Vagina (tissue), 2 donors: ENCODE measurements around the gene MID1. TPM values are rescaled to one million over a fixed set of nuclear protein-coding genes. Genes with fewer than 3 reads are reported as not detected.

Source experiments
- DNase-seq, 2 donors: peaks; one replicate each; pipeline ENCODE4 v3.0.0-alpha.2; 2017; ENCODE audit errors: extremely low spot score in 2 of 2
- H3K27ac ChIP-seq: fragments of 200-600 bp; sonication (generic); one replicate; pipeline ENCODE4 v1.5.1; 2019
- H3K27me3 ChIP-seq: fragments of 200-600 bp; sonication (generic); one replicate; pipeline ENCODE4 v1.5.1; 2019
- H3K36me3 ChIP-seq, 2 donors: fragments of 200-600 bp; sonication (generic); one replicate each; pipeline ENCODE4 v1.5.1; 2017 to 2019
- H3K4me1 ChIP-seq: fragments of 200-600 bp; sonication (generic); one replicate; pipeline ENCODE4 v1.5.1; 2019
- H3K4me3 ChIP-seq, 2 donors: fragments of 200-600 bp; sonication (generic); 1 replicate in 1 of 2; 2 replicates in 1 of 2; pipeline ENCODE4 v1.5.1; 2016 to 2019
- H3K9me3 ChIP-seq: fragments of 200-600 bp; sonication (generic); one replicate; pipeline ENCODE4 v1.5.1; 2019
- CTCF ChIP-seq, 3 experiments: fragments of 450-650 bp in 2 of 3; fragments of 200-600 bp in 1 of 3; sonication (generic) in 1 of 3; IDR thresholded peaks; one replicate each; pipeline ENCODE4 v1.5.1; 2017 to 2019; ENCODE audit warnings: antibody characterized with exemption in 3 of 3, mild to moderate bottlenecking in 2 of 3, moderate library complexity in 2 of 3
- POLR2A ChIP-seq, 2 donors: fragments of 450-650 bp; IDR thresholded peaks; one replicate each; pipeline ENCODE4 v1.6.1; 2017; ENCODE audit warnings: antibody characterized with exemption in 2 of 2, mild to moderate bottlenecking in 2 of 2, moderate library complexity in 2 of 2
- POLR2AphosphoS5 ChIP-seq, 2 donors: sonication (generic); formaldehyde crosslinking; IDR thresholded peaks; one replicate each; pipeline ENCODE4 v1.9.0; 2017; ENCODE audit warnings: antibody characterized with exemption in 2 of 2, mild to moderate bottlenecking in 2 of 2, low read depth in 1 of 2; ENCODE audit not compliant: insufficient read depth in 1 of 2
- intact Hi-C: fragments of 100-400 bp; cut with DNase I; formaldehyde crosslinking; loops from one replicate; pipeline ENCODE4 v1.15.1; 2023
- total RNA-seq: library from RNA; depleted of rRNA; stranded (reverse); fragments of >200 nt; gene quantifications from one replicate; pipeline ENCODE4 v1.2.3, GENCODE V29; 2016

The MID1 gene
- total RNA-seq, 1 donor from 2014 or later = 16.2 TPM

GRCh38 chrX:10486373-10486772, 134.0 kb downstream of the MID1 start:
- intact Hi-C loops = no loop called here
- Histone ChIP-seq H3K27ac (no peak overlapping the region), H3K4me3 (no peak overlapping the region), H3K4me1 (peaks cover 8% of the 10 kb centered on the region), H3K27me3 (no peaks in the 10 kb centered on the region), H3K36me3 (no peaks in the 10 kb centered on the region), H3K9me3 (no peaks in the 10 kb centered on the region)
- DNase-seq = no peak
- no peak for TF ChIP-seq CTCF (IDR thresholded peaks at IDR 0.05)
- no peak for TF ChIP-seq POLR2A (IDR thresholded peaks at IDR 0.05)
- TF ChIP-seq POLR2AphosphoS5 (IDR thresholded peaks at IDR 0.05; ENCODE audit: insufficient read depth in 1 of 2, low read depth in 1 of 2) = no peak

- Histone ChIP-seq H3K9me3 (no peaks in the 10 kb centered on the region), H3K27me3 (no peaks in the 10 kb centered on the region), H3K36me3 (no peaks in the 10 kb centered on the region), H3K27ac (no peak overlapping the region), H3K4me1 (peaks cover 8% of the 10 kb centered on the region), H3K4me3 (no peak overlapping the region)
- intact Hi-C loops = no loop called here
- DNase-seq = no peak
- TF ChIP-seq POLR2A (IDR thresholded peaks at IDR 0.05) = no peak
- no peak for TF ChIP-seq CTCF (IDR thresholded peaks at IDR 0.05)
- TF ChIP-seq POLR2AphosphoS5 (IDR thresholded peaks at IDR 0.05; ENCODE audit: insufficient read depth in 1 of 2, low read depth in 1 of 2) = no peak
These were observed 135.1 kb downstream of the MID1 start for GRCh38 chrX:10485326-10485725.

GRCh38 chrX:10484683-10485247, 135.6 kb downstream of the MID1 start:
- TF ChIP-seq CTCF (IDR thresholded peaks at IDR 0.05) (no peak), POLR2AphosphoS5 (IDR thresholded peaks at IDR 0.05; ENCODE audit: insufficient read depth in 1 of 2, low read depth in 1 of 2) (no peak), POLR2A (IDR thresholded peaks at IDR 0.05) (no peak)
- Histone ChIP-seq H3K4me3 (no peak overlapping the region), H3K36me3 (no peaks in the 10 kb centered on the region), H3K27me3 (no peaks in the 10 kb centered on the region), H3K27ac (no peak overlapping the region), H3K9me3 (no peaks in the 10 kb centered on the region), H3K4me1 (peaks cover 8% of the 10 kb centered on the region)
- intact Hi-C loops = no loop called here
- no peak for DNase-seq

GRCh38 chrX:10483191-10483831, 137.1 kb downstream of the MID1 start:
- H3K4me1 ChIP-seq = peaks cover 8% of the 10 kb centered on the region
- no peaks in the 10 kb centered on the region for H3K27me3 ChIP-seq
- no peaks in the 10 kb centered on the region for H3K9me3 ChIP-seq
- H3K4me3 ChIP-seq = no peak overlapping the region
- intact Hi-C loops = no loop called here
- no peaks in the 10 kb centered on the region for H3K36me3 ChIP-seq
- H3K27ac ChIP-seq = peak overlapping the region; percentile 16
- no peak for DNase-seq
- TF ChIP-seq CTCF (IDR thresholded peaks at IDR 0.05) (no peak), POLR2AphosphoS5 (IDR thresholded peaks at IDR 0.05; ENCODE audit: insufficient read depth in 1 of 2, low read depth in 1 of 2) (no peak), POLR2A (IDR thresholded peaks at IDR 0.05) (no peak)

GRCh38 chrX:10482708-10483107, 137.7 kb downstream of the MID1 start:
- H3K27ac ChIP-seq = no peak overlapping the region
- DNase-seq = no peak
- H3K27me3 ChIP-seq = no peaks in the 10 kb centered on the region
- H3K36me3 ChIP-seq = no peaks in the 10 kb centered on the region
- H3K9me3 ChIP-seq = no peaks in the 10 kb centered on the region
- H3K4me3 ChIP-seq = no peak overlapping the region
- TF ChIP-seq POLR2AphosphoS5 (IDR thresholded peaks at IDR 0.05; ENCODE audit: insufficient read depth in 1 of 2, low read depth in 1 of 2) (no peak), POLR2A (IDR thresholded peaks at IDR 0.05) (no peak), CTCF (IDR thresholded peaks at IDR 0.05) (no peak)
- peaks cover 8% of the 10 kb centered on the region for H3K4me1 ChIP-seq
- intact Hi-C loops = no loop called here
